OCI-LY7 (cell line): ENCODE measurements around the gene FAM171A2. TPM values are rescaled to one million over a fixed set of nuclear protein-coding genes. Genes with fewer than 3 reads are reported as not detected.

Source experiments
- BruUV-seq: library from RNA; stranded (reverse); fragments of 400-500 nt; replicated peaks from 2 replicates; lab custom pipeline; 2021; lab: Mats Ljungman, UMichigan
- CTCF ChIA-PET: fragments of 300-600 bp; sonication (Branson Sonifier 250); formaldehyde crosslinking; loops from one replicate; lab custom pipeline; 2022; ENCODE audit warnings: antibody characterized with exemption; ENCODE audit not compliant: unreplicated experiment; lab: Charles Lee
- POLR2A ChIA-PET: fragments of 300-600 bp; sonication (Branson Sonifier 250); formaldehyde crosslinking; loops from one replicate; lab custom pipeline; 2022; ENCODE audit warnings: antibody characterized with exemption; lab: Charles Lee
- DNase-seq: peaks from one replicate; pipeline ENCODE4 v3.0.0-alpha.2; 2015; ENCODE audit warnings: low spot score
- H2AFZ ChIP-seq: fragments of 200-600 bp; sonication (generic), shearing (Covaris generic); 2 replicates; pipeline ENCODE4 v1.6.1; 2014; ENCODE audit warnings: mild to moderate bottlenecking, antibody characterized with exemption, low read length, moderate library complexity
- H3K27ac ChIP-seq: fragments of 200-600 bp; sonication (generic); 2 replicates; pipeline ENCODE4 v1.5.1; 2014; ENCODE audit warnings: mixed run types, low read depth, mild to moderate bottlenecking, moderate library complexity, low read length, inconsistent platforms; ENCODE audit not compliant: poor library complexity, severe bottlenecking
- H3K36me3 ChIP-seq: fragments of 200-600 bp; sonication (generic); 2 replicates; pipeline ENCODE4 v1.6.1; 2014; ENCODE audit warnings: mild to moderate bottlenecking, antibody characterized with exemption, low read length, moderate library complexity, mixed read lengths; ENCODE audit not compliant: insufficient read depth
- H3K4me1 ChIP-seq: fragments of 200-600 bp; sonication (generic); 2 replicates; pipeline ENCODE4 v1.5.1; 2014; ENCODE audit warnings: mild to moderate bottlenecking, low read length; ENCODE audit not compliant: insufficient read depth, poor library complexity, severe bottlenecking
- H3K4me2 ChIP-seq: fragments of 200-600 bp; sonication (generic); 2 replicates; pipeline ENCODE4 v1.6.1; 2014; ENCODE audit warnings: mild to moderate bottlenecking, low read length
- H3K4me3 ChIP-seq: fragments of 200-600 bp; sonication (generic); 2 replicates; pipeline ENCODE4 v1.5.1; 2014; ENCODE audit warnings: mild to moderate bottlenecking, low read depth, low read length; ENCODE audit not compliant: poor library complexity, severe bottlenecking
- H3K79me2 ChIP-seq: fragments of 200-600 bp; sonication (generic); 2 replicates; pipeline ENCODE4 v1.6.1; 2016; ENCODE audit warnings: low read depth, mild to moderate bottlenecking, low read length, moderate library complexity, mixed read lengths; ENCODE audit not compliant: insufficient read depth
- H3K9me2 ChIP-seq: fragments of 200-600 bp; sonication (generic); 2 replicates; pipeline ENCODE4 v1.6.1; 2016; ENCODE audit warnings: mild to moderate bottlenecking, low read length, mixed read lengths; ENCODE audit not compliant: insufficient read depth
- H3K9me3 ChIP-seq: fragments of 200-600 bp; sonication (generic); 2 replicates; pipeline ENCODE4 v1.6.1; 2014; ENCODE audit warnings: mild to moderate bottlenecking, mixed run types, low read length, mixed read lengths
- H4K20me1 ChIP-seq: fragments of 200-600 bp; sonication (generic); 2 replicates; pipeline ENCODE4 v1.6.1; 2014; ENCODE audit warnings: mild to moderate bottlenecking, antibody characterized with exemption, low read length, moderate library complexity, mixed read lengths; ENCODE audit not compliant: insufficient read depth
- EZH2phosphoT487 ChIP-seq: fragments of 200-600 bp; sonication (generic); IDR thresholded peaks from 2 replicates; pipeline ENCODE4 v1.6.1; 2018; ENCODE audit warnings: low read depth, borderline replicate concordance, mild to moderate bottlenecking, mixed run types, antibody characterized with exemption, low read length, moderate library complexity, mixed read lengths
- intact Hi-C: fragments of 100-400 bp; cut with micrococcal nuclease; formaldehyde crosslinking; loops from one replicate; pipeline ENCODE4 v1.10.0; 2022; ENCODE audit not compliant: unreplicated experiment
- total RNA-seq, 2 experiments: library from RNA; depleted of rRNA in 1 of 2; stranded (reverse); fragments of >200 nt in 1 of 2; shearing (Covaris generic) in 1 of 2; gene quantifications; 2 replicates each; pipeline ENCODE4 v1.2.3, GENCODE V29; 2014 to 2022
- TF ChIP-seq, protein P1 (sequence below): fragments of 200-600 bp; sonication (generic); conservative IDR thresholded peaks from 2 replicates; pipeline ENCODE4 v1.5.1; 2014; ENCODE audit warnings: mild to moderate bottlenecking, antibody characterized with exemption, low read length, moderate library complexity, mixed read lengths

Gene FAM171A2
- total RNA-seq, 2 experiments from 2014 or later = 3.4 to 4.6 TPM

DNA sequence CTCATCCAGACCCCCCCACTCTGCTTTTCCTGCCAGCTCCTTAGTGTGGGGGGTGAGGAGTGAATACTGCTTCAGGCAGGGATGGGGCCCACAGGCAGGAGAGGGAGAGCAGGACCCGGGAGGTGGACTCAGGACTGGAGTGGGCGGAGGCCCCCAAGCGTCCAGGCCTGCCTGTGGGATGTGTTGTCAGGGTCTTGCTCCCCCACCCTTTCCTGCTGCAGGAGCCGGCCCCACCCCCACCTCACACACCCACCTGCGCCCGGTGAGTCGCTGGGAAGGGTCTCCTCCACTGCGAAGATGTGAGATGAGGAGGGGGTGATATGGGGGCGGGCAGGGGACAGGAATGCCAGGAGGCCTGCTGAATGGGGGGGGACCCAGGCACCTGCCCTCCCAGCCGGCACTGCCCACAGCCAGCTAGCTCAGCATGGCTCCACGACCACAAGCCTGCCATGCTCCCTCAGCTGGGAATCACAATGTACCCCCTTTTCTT, 1.1 kb downstream of the FAM171A2 start:
- CTCF ChIA-PET = no interaction called here
- H2AFZ ChIP-seq = no peak overlapping the region
- TF ChIP-seq EZH2phosphoT487 = no peak
- TF ChIP-seq, protein P1, sequence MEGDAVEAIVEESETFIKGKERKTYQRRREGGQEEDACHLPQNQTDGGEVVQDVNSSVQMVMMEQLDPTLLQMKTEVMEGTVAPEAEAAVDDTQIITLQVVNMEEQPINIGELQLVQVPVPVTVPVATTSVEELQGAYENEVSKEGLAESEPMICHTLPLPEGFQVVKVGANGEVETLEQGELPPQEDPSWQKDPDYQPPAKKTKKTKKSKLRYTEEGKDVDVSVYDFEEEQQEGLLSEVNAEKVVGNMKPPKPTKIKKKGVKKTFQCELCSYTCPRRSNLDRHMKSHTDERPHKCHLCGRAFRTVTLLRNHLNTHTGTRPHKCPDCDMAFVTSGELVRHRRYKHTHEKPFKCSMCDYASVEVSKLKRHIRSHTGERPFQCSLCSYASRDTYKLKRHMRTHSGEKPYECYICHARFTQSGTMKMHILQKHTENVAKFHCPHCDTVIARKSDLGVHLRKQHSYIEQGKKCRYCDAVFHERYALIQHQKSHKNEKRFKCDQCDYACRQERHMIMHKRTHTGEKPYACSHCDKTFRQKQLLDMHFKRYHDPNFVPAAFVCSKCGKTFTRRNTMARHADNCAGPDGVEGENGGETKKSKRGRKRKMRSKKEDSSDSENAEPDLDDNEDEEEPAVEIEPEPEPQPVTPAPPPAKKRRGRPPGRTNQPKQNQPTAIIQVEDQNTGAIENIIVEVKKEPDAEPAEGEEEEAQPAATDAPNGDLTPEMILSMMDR = no peak
- H3K36me3 ChIP-seq = no peaks in the 10 kb centered on the region
- H3K4me1 ChIP-seq = peaks cover 52% of the 10 kb centered on the region
- H3K4me3 ChIP-seq = peak overlapping the region; percentile 77
- H3K9me2 ChIP-seq = no peaks in the 10 kb centered on the region
- H4K20me1 ChIP-seq = no peaks in the 10 kb centered on the region
- POLR2A ChIA-PET = interaction anchor here (1.3 kb wide), 1 partner anchor 15 kb away, joined by 4 read pairs; no protein-coding TSS in a partner anchor
- BruUV-seq = no TSS peak
- no peak for DNase-seq
- no peaks in the 10 kb centered on the region for H3K9me3 ChIP-seq
- H3K4me2 ChIP-seq = peak overlapping the region; percentile 89
- H3K79me2 ChIP-seq = no peaks in the 10 kb centered on the region
- intact Hi-C loops = no loop called here
- no peak overlapping the region for H3K27ac ChIP-seq

DNA sequence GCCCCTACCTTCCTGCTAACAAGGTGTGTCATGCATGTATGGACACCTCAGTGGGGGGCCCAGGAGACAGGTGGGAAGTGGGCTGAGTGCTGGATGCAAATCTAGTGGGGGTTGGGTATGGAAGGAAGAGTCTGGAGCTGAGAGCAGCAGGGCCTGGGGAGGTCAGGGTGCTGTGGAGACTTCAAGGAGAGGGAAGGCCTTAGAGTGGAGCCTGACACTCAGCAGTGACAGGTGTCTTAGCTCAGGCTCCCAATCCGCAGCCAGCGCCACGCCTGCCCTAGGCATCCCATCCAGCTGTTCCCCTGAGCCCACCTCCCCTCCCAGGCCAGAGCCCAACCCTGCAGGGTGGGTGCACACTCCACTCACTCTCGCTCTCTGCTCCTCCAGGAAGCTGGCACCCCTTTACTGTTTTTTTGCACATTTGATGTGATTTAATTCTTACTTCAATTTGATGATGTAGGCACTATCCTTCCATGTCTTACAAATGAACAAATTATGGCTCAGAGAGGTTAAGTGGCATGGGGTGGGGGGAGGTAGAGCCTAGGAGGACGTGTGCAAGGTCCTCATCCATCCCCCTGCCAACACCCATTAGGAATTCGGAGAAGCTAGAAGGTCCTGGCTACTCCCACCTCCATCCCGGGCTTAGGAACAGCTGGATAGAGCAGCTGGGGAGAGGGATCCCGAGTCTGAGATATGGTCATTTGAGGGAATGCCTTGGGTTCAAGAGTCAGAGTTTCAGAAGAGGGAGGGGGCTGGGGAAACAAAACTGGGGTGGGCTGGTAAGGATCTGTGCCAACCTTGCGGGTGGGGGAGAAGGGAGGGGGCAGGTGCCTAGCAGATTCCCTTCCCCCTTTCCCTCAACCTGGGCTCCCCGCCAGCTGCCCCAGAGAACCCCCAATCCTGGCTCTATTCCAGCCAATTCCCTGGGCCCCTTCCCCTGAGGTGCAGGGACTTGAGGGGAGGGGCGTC, 2.1 kb downstream of the FAM171A2 start:
- no peak for DNase-seq
- peak overlapping the region; percentile 32 for H3K4me2 ChIP-seq
- no peaks in the 10 kb centered on the region for H4K20me1 ChIP-seq
- intact Hi-C loops = no loop called here
- H3K4me3 ChIP-seq = no peak overlapping the region
- H3K9me2 ChIP-seq = no peaks in the 10 kb centered on the region
- no peak overlapping the region for H2AFZ ChIP-seq
- ChIA-PET CTCF (no interaction called here), POLR2A (no interaction called here)
- peaks cover 52% of the 10 kb centered on the region for H3K4me1 ChIP-seq
- no peaks in the 10 kb centered on the region for H3K36me3 ChIP-seq
- no TSS peak for BruUV-seq
- no peaks in the 10 kb centered on the region for H3K9me3 ChIP-seq
- no peak for TF ChIP-seq EZH2phosphoT487
- TF ChIP-seq, protein P1 = no peak
- H3K27ac ChIP-seq = no peak overlapping the region
- no peaks in the 10 kb centered on the region for H3K79me2 ChIP-seq
